GM18951 (cell line): ENCODE measurements around the gene POC1A.

ENCODE experiments used
- POLR2A ChIP-seq: IDR thresholded peaks from 4 replicates; pipeline ENCODE4 v1.6.1; 2011; ENCODE audit warnings: mild to moderate bottlenecking; ENCODE audit not compliant: insufficient read length, insufficient read depth; ENCODE audit errors: extremely low read depth
- in situ Hi-C: fragments of 300-500 bp; cut with MboI; formaldehyde crosslinking; loops from one replicate; pipeline ENCODE4 v1.12.0; 2022; ENCODE audit warnings: low sequenced_read_pairs, mixed read lengths, inconsistent platforms; ENCODE audit not compliant: unreplicated experiment

Gene POC1A

DNA sequence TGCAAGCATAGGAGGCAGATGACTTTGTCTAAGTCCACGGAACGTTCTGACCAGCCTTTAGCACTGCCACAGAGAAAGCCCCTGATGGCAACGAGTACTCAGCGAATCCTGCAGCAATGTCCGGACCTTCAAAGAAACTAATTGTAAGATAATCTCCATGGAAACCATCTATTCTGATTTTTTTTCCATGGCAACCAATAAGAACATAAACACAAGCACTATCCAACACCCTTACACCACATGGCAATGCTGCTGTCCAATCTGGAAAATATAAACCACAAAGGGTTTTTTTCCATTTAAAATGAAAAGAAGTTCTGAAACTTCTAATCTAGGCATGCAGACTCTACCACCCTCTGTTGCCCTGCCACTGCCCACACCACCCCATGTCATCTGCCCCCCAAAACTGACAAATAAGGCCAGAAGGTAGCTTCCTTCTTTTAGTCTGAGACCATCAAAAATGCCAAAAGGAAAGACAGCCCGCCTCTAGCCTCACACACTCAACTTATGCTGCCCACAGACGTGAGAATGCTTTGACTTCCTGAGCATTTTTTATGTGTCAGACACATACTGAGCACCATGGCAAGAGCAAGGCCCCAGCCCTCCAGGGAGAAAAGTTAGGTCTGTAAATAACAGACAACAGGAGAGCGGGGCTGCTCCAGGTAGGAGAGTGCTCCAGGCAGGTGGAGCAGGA lies 44.5 kb downstream of the POC1A start:
- in situ Hi-C loops, result no loop called here
- TF ChIP-seq POLR2A, result no peak

DNA sequence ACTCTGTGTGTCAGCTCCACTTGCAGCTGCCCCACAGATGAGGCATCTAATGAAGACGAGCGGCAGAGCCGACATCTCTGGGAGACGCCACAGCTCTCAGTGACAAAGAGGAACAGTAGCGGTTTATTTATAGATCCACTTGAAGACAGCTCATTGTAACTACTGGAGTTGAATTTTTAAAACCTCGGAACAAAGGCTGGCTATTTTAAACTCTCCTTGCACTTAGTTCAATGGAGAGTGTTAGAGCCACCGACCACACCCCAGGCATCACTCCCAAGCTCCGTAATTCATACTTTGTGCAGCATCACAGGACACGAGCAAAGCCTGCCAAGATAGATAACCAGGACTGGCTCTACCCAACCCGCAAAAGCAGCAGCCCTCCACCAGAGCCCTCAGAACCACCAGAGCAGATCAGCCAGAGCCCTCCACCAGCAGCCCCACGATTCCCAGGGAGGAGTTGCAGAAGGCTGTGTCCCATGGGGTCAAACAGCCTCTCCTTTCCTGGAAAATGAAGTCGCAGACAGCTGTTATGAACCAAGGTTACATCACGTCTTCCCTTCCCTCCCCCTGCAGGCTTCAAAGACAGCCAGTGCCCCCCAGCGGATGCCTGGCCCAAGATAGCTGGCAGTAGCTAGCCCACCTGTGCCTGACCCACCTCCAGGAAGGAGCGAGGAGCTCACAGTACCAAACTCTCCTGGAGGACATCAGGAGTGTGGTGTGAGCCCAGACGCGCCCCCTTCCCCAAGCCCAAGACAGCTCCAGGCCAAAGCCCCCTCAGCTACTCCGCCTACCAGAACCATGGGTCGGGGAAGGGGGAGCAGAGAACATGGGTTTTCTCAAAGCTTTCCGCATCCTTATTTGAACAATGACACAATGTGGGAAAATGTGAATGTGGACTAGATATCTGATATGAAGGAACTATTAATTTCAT lies 45.7 kb downstream of the POC1A start:
- in situ Hi-C loops, result no loop called here
- no peak for TF ChIP-seq POLR2A

DNA sequence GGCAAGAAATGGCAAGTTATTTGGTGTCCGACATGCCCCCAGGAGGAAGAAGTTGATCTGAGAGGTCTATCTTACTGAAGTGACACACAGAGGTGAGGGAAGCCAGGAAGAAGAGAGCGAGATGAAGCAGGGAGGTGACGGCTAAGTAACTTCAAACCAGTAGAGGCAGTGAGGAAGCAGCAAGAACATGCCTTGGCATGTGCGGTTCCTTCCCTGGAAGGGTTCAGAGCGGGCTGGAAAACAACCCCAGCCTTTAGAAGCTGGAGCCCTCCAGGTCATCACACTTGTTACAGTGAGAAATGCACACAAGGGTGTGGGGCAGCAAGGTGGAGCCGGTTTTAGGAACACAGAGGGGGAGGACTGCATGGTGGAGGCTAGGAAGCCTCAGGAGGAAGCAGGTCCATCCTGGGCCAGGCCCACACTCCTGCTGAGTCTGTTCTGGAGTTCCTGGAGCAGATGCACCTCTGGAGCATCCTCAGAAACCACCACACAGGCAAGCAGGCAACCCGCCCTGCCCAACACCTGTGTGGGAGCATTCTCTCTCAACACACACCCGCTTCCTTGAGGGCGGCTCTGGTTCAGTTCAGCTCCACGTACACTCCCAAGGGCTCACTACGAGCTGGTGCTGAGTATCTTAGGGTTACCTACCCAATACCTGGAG lies 47.1 kb downstream of the POC1A start:
- in situ Hi-C loops, result no loop called here
- TF ChIP-seq POLR2A, result no peak

DNA sequence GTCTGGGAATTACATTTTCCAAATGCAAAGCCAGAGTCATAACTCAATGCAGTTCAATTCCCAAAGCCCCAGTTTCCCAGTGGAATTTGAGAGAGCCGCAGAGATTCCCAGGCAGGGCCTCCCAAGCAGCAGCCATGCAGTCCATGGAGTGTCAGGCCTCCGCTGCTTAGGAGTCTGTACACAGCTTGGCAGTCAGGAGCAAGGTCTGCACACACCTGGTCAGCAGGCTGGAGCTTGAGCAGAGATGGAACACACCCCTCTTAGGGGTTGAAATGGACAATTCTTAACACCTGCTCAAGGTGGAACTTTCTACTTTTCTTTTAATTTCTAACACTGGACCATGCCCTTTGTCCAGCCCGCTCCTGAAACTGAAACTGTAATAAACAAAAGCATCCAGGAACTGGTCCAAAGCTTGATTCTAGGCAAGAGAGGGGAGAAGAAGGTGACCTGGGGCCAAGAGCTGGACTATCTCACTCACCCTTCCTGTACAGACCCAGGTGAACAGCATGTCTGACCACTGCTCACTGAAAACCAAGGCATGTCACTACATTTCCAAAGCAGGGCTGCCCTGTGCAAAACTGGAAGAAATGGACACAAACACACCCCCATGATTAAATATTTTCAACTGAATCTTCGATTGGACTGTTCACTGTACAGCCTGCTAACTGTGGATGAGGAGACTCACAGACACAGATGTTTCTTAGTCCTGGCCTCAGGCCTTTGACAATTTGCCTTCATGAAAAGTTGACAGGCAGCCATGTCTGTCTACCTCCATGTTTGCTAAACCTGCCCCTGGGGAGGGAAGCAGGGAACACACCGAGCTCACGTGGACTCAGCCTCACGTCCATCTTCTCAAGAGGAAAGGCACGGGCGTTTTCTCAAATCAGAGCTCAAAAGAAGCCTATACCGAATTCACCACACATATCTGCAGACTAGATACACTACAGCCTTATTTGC lies 49.3 kb downstream of the POC1A start:
- in situ Hi-C loops, result no loop called here
- no peak for TF ChIP-seq POLR2A

DNA sequence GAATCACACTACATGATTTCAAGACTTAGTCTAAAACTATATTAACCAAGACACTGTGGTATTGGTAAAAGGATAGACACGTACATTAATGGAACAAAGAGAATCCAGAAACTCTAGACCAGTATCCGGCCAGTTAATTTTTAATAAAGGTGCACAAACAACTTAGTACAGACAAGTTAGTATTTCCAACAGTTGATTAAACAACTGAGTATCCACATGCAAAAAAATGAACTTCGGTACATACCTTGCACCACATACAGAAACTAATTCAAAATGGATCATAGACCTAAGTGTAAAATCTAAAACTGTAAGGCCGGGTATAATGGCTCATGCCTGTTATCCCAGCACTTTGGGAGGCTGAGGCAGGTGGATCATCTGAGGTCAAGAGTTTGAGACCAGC lies 51.3 kb downstream of the POC1A start:
- in situ Hi-C loops, result no loop called here

DNA sequence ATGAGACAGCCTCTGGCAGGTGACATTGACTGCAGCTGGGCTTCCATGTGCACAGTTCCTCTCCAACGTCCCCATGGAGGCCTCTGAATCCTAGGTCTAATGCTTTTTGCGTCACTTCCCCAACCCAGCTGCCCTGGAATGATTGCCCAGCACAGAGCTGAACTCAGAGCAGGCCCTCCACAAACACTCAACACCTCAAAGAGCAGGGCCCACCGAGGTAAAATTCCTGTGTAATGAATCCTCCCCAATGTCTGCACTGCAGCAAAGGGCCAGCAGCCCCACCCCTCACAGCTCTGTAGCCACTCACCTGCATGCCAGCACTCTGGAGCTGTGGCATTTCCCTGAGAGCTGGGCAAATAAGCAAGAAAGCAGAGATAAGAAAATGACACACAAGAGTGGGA lies 55.2 kb downstream of the POC1A start:
- in situ Hi-C loops, result no loop called here

More for the DNA sequence above, 51.3 kb downstream of the POC1A start:
- no peak for TF ChIP-seq POLR2A

DNA sequence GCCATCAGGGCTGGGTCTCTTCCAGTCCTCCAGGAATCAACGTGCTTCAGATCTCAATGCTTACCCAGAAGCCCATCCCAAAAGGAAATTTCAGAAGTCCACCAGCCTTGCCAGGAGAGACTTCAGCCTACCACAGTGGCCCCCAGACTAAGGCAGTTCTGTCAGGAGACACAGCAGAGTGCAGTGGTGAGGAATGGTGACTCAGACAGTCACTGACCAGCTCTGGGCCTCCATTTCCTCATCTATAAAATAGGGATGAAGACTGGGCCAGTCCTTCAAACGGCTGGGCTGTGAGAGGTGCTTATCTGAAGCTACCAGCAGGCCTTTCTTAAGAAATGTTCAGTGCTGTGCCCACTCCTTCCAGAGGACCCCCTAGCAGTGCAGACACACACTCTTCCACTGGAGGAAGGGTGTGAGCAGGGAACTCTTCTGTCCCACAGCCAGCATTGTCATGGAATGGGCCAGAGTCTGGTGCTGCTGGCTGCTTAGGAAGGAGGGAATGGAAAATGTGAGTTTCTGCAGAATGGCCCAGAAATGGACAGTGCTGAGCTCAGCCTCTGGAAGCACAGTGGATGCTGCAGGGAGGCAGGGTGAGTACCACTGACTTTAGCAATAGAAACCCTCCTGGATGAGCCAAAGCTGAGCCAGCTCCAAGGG lies 56.2 kb downstream of the POC1A start:
- in situ Hi-C loops, result no loop called here
- TF ChIP-seq POLR2A, result no peak

More for the DNA sequence above, 55.2 kb downstream of the POC1A start:
- TF ChIP-seq POLR2A, result no peak

DNA sequence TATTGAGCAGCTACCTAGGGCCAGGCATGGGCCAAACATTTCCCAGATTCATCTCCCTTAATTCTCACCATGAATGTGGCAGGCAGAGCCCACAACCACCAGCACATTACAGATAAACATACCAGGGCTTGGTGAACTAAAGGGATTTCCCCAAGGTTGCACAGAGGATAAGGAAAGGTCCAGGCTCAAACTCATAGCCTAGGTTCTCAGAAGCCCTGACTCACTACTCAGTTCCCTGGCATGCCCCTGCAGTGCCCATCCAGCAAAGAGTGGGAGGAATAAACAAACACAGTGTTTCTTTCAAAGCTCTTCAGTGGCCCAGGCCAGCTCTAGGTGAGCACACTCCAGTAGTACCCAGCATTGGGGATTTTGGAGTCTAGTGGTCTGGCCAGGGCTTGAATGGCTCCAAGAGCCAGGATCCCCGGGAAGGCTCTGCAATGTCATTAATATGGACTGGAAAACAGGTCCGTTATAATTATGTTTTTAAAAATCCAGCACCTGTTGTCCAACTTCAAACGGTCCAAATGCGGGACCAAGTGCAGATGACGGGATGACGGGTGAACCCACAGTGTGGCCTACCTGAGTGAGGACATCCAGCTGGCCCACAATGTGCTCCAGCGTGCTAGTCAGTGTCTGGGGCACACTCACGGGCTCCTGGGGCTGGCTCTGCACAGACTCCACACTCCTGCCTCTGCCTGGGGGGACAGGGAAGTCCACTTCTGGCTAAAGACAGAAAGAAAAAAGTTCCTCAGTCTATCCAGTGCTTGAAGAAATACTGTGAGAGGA lies 58.0 kb downstream of the POC1A start:
- in situ Hi-C loops, result no loop called here
- TF ChIP-seq POLR2A, result no peak

DNA sequence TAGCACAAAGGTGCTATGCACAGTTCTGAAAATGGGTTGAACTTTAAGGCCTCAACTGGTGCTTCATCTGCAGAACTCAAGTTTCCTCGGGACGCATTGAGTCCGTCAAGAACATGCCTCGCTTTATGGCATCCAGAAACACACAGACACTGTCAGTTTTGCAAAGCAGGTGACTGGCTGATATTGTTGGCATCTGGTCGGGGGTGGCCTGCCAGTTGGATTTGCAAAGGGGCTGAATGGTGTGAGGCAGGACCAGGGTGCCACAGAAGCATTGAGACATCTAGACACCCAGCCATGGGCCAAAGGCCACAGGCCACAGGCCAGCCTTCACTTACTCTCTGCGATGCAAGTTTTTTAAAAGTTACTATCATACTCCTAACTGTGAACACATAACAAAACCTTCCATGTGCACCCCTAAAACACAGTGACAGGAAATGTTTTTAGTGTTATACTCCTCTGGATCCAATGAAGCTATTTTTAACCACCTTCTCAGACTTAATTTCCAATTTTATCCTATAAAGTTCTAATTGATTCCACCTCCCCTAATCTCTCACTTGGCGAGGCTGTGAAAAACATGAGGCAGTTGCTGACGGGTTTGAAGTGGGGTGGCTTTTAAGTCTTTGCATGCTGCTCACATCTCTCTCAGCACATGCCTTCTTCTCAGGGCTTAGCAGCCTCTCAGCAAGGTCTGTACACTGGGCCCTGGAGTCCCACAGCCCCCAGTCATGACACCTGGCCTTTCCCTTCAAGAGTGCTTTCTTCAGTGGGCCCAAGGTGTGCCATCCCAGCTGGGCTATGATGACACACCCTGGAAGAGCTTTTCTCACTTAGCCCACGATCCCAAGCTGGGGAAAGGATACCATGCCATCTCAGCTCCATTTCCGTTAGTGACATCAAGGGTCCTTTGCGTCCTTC lies 59.4 kb downstream of the POC1A start:
- in situ Hi-C loops, result no loop called here
- TF ChIP-seq POLR2A, result no peak

DNA sequence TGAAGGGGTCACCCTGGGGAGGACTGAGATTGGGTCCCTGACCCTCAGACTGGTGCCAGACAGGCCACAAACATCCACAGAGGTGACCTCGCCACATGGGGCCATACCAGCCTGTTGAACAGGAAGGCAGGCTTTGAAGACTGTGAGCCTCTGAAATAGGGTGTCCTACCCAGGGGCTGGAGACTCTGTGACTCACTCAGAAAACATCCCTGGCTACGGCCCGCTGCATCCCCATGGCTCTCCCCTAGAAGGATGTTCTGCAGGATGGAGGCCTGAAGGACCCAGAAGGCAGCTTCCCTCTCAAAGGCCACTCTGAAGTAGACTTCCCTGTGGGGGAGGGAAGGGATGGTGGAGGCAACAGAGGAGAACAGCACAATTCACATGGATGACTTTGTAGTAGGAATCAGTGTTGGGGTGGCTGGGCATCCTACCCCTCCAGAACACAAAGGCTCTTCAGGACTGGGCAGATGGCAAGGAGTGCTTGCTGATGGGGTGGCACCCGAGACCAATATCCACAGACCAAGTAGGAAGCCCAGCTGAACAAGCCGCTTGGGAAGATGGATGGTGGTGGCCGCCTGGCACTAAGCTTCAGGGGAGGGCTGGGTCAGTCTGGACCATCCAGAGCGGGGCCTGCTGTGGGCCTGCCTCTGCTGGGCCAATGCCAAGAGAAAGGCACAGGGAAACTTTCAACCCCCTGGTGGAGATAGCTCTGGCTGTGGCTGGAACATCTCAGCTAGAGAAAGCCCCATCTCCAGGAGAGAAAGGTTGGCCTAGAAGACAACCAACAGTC lies 60.3 kb downstream of the POC1A start:
- in situ Hi-C loops, result no loop called here
- TF ChIP-seq POLR2A, result no peak
